Measurements from ENCODE around the gene IL27RA. TPM values are rescaled to one million over a fixed set of nuclear protein-coding genes. Genes with fewer than 3 reads are reported as not detected.

IL27RA gene
- total and polyA plus RNA-seq, 2 donors (not counting 3 experiments of a cell fraction or from before 2014, with no cell fraction given), result 1.6 to 4.5 TPM

GRCh38 chr19:14066134-14066533 is 34.6 kb downstream of the IL27RA start:
- Histone ChIP-seq H4K20me1 (replicated peaks; ENCODE audit: control insufficient read depth, extremely low read depth, insufficient read depth, low read length) (no peaks in the 10 kb centered on the region), H3K4me2 (ENCODE audit: insufficient read depth, low read length) (no peak overlapping the region), H3K36me3 (ENCODE audit: control insufficient read depth in 2 of 2, extremely low read depth in 1 of 2, insufficient read depth in 2 of 2, low read length in 2 of 2) (no peaks in the 10 kb centered on the region), H3K9ac (replicated peaks; ENCODE audit: extremely low read depth, insufficient read depth, low read length) (no peak overlapping the region), H3K9me1 (replicated peaks; ENCODE audit: control insufficient read depth, extremely low read depth, insufficient read depth, low read length) (no peaks in the 10 kb centered on the region), H3K9me3 (replicated peaks; ENCODE audit: control insufficient read depth, insufficient read depth, low read length) (no peaks in the 10 kb centered on the region), H3K27ac (ENCODE audit: insufficient read depth, low read depth, low read length) (no peak overlapping the region), H2AFZ (ENCODE audit: low read depth, low read length) (no peak overlapping the region), H3K27me3 (ENCODE audit: control insufficient read depth in 2 of 2, insufficient read depth in 2 of 2, low read length in 2 of 2) (no peaks in the 10 kb centered on the region), H3K4me1 (ENCODE audit: control insufficient read depth, extremely low read depth, insufficient read depth, low read length) (no peaks in the 10 kb centered on the region), H3K4me3 (replicated peaks in 1 of 3; ENCODE audit: insufficient read depth in 1 of 3, low read depth in 1 of 3, low read length in 3 of 3) (no peak overlapping the region), H3K79me2 (ENCODE audit: control insufficient read depth, insufficient read depth, low read length) (no peaks in the 10 kb centered on the region)
- POLR2A ChIA-PET, result no interaction called here
- TF ChIP-seq POLR2A (IDR thresholded peaks at IDR 0.05; ENCODE audit: low read depth, low read length) (no peak), FOS (IDR thresholded peaks at IDR 0.05; ENCODE audit: borderline replicate concordance, insufficient read depth, low read length) (no peak), EZH2 (IDR thresholded peaks at IDR 0.05; ENCODE audit: borderline replicate concordance, low read depth, low read length, severe bottlenecking) (no peak), GATA2 (IDR thresholded peaks at IDR 0.05; ENCODE audit: insufficient read depth, insufficient read length, low read depth, low read length) (no peak), MYC (IDR thresholded peaks at IDR 0.05; ENCODE audit: low read depth, low read length) (no peak), JUN (IDR thresholded peaks at IDR 0.05; ENCODE audit: borderline replicate concordance, insufficient read depth, insufficient read length, low read depth) (no peak), POLR2AphosphoS5 (IDR thresholded peaks at IDR 0.05; ENCODE audit: insufficient read depth, low read depth, low read length) (no peak)
- TF ChIP-seq, protein P1, sequence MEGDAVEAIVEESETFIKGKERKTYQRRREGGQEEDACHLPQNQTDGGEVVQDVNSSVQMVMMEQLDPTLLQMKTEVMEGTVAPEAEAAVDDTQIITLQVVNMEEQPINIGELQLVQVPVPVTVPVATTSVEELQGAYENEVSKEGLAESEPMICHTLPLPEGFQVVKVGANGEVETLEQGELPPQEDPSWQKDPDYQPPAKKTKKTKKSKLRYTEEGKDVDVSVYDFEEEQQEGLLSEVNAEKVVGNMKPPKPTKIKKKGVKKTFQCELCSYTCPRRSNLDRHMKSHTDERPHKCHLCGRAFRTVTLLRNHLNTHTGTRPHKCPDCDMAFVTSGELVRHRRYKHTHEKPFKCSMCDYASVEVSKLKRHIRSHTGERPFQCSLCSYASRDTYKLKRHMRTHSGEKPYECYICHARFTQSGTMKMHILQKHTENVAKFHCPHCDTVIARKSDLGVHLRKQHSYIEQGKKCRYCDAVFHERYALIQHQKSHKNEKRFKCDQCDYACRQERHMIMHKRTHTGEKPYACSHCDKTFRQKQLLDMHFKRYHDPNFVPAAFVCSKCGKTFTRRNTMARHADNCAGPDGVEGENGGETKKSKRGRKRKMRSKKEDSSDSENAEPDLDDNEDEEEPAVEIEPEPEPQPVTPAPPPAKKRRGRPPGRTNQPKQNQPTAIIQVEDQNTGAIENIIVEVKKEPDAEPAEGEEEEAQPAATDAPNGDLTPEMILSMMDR (IDR thresholded peaks at IDR 0.05; ENCODE audit: extremely low read depth in 1 of 2, insufficient read depth in 1 of 2, low read depth in 1 of 2, low read length in 2 of 2), result no peak
- TF ChIP-seq, protein P2, sequence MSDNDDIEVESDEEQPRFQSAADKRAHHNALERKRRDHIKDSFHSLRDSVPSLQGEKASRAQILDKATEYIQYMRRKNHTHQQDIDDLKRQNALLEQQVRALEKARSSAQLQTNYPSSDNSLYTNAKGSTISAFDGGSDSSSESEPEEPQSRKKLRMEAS (IDR thresholded peaks at IDR 0.05; ENCODE audit: insufficient read depth, insufficient read length), result no peak
- CTCF ChIA-PET, result interaction anchor here (1.1 kb wide), 1 partner anchor 13 kb away, joined by 7 read pairs; no protein-coding TSS in a partner anchor
- DNase-seq (ENCODE audit: low read depth, low spot score), result no peak
- no TSS peak for BruUV-seq (replicated peaks)
- dilution Hi-C loops (cut with MboI; ENCODE audit: extremely low pct_ligation_motif_present, low sequenced_read_pairs) (no loop called here), intact Hi-C loops (cut with micrococcal nuclease) (no loop called here)
- no peak for FAIRE-seq

All from endothelial cell of umbilical vein (primary cell).